ENCODE results near the gene F8.
A peak's percentile ranks its signal among the peaks of the same experiment; 100 is the strongest.
"Not testable (repeated sequence)": the region's sequence is repeated elsewhere in the genome, so short reads cannot be mapped to it uniquely, and the experiment has no call there.

The F8 gene

GRCh38 chrX:154980330-154981115 lies 42.0 kb downstream of the F8 start:
- DNase-seq = peak; percentile 72

GRCh38 chrX:154979629-154980028 lies 42.9 kb downstream of the F8 start:
- no peak for DNase-seq

DNA sequence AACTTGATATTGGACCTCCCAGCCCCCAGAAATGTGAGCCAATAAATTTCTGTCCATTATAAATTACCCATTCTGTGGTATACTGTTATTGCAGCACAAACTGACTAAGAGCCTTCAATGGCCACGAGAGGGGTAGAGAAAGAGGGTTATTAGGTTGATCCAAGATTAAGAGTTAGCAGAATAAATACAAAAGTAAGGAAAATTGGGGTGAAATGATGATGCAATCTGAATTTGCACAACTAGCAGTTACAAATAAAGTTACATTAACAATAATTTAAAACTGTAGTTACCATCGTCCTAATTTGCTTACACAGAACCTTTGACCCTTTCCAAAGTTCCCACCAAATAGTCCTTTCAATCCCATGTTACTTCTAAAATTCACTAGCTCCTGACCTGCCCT lies 54.2 kb downstream of the F8 start:
- no peak for DNase-seq

- no peak for DNase-seq
Observed at GRCh38 chrX:154967603-154968002, 54.9 kb downstream of the F8 start.

DNA sequence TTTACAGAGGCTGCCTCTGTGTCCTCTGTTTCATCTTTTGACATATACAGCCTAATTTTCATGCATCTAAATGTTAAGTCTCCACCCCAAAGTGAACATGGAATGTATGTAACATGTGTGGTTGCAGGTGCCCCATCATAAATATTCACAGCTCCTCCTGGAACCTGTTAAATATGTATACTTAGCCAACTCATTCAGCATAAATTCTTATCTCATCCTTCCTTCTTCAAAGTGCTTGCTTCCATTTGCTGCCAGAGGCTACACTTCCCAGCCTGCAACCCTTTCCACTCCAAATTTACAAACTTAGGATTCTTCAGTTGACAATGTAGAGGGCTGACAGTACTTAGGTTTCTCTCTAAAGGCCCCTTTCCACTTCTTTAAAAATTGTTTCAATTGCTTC lies 60.6 kb downstream of the F8 start:
- DNase-seq = no peak

GRCh38 chrX:154955799-154956198 lies 66.7 kb downstream of the F8 start:
- not testable (repeated sequence) for DNase-seq

DNA sequence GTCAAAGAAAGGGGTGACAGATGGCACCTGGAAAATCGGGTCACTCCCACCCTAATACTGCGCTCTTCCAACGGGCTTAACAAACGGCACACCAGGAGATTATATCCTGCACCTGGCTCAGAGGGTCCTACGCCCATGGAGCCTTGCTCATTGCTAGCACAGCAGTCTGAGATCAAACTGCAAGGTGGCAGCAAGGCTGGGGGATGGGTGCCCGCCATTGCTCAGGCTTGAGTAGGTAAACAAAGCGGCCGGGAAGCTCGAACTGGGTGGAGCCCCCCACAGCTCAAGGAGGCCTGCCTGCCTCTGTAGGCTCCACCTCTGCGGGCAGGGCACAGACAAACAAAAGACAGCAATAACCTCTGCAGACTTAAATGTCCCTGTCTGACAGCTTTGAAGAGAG lies 83.3 kb downstream of the F8 start:
- not testable (repeated sequence) for DNase-seq

DNA sequence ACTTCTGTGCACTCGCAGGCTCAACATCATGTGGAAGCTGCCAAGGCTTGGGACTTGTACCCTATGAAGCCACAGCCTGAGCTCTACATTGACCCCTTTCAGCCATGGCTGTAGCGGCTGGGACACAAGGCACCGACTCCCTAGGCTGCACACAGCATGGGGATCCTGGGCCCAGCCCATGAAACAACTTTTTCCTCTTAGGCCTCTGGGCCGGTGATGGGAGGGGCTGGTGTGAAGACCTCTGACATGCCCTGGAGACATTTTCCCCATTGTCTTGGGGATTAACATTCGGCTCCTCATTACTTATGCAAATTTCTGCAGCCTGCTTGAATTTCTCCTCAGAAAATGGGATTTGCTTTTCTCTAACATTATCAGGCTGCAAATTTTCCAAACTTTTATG lies 97.8 kb downstream of the F8 start:
- not testable (repeated sequence) for DNase-seq

GRCh38 chrX:154918060-154918483 lies 104.5 kb downstream of the F8 start:
- no peak for DNase-seq

DNA sequence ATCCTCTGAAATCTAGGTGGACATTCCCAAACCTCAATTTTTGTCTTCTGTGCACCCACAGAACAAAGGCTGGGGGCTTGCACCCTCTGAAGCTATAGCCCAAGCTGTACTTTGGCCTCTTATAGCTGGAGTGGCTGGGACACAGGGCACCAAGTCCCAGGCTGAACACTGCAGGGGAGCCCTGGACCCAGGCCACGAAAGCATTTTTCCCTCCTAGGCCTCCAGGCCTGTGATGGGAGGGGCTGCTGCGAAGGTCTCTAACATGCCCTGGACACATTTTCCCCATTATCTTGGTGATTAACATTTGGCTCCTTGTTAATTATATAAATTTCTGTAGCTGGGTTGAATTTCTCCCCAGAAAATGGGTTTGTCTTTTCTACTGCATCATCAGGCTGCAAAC lies 108.5 kb downstream of the F8 start:
- no peak for DNase-seq

- DNase-seq = not testable (repeated sequence)
Observed at GRCh38 chrX:154910528-154910927, 112.0 kb downstream of the F8 start.

GRCh38 chrX:154910048-154910447 lies 112.5 kb downstream of the F8 start:
- not testable (repeated sequence) for DNase-seq

- no peak for DNase-seq
Observed at GRCh38 chrX:154908821-154909220, 113.7 kb downstream of the F8 start.

GRCh38 chrX:154902408-154902807 lies 120.1 kb downstream of the F8 start:
- no peak for DNase-seq

DNA sequence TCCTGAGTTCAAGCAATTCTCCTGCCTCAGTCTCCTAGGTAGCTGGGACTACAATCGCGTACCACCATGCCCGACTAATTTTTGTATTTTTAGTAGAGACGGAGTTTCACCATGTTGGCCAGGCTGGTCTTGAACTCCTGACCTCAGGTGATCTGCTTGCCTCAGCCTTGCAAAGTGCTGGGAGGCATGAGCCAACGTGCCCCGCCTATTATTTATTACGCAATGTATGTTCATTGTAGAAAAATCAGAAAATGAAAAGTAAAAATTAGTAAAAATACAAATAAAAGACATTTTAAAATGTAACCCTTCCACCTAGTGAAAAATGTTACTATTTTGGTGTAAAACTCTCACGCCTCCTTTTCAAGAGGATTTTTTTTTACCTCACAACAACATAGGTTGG lies 122.2 kb downstream of the F8 start:
- no peak for DNase-seq

GRCh38 chrX:154892296-154892695 lies 130.2 kb downstream of the F8 start:
- DNase-seq = no peak

DNA sequence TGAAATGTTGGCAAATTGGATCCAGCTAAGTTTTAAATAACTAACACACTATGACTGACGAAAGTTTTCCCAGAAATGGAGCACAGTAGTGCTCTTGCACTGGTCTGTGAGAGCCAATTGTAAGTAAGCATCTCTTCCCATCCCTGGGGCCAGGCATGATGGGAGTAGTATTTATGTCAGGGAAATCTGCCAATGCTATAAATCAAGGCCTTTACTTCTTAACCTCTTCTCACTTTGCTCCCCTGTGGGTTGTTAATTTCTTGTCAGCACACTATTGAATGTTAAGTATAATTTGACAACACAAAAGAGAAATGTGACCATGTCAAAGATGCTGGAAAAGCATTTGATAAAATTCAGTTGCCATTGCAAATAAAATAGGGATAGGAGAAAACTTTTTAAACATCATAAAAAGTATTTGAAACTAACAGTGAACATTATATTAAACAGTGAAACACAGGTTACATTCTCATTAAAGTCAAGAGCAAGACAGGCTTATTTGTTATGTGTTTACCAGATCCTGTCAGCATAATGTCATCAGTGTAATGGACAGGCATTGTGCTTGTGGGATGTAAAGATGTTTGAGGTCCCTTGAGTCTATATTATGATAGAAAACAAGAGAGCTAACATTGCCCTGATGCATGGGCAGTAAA lies 131.4 kb downstream of the F8 start:
- DNase-seq = no peak

- DNase-seq = not testable (repeated sequence)
Observed at GRCh38 chrX:154886789-154887221, 135.7 kb downstream of the F8 start.

DNA sequence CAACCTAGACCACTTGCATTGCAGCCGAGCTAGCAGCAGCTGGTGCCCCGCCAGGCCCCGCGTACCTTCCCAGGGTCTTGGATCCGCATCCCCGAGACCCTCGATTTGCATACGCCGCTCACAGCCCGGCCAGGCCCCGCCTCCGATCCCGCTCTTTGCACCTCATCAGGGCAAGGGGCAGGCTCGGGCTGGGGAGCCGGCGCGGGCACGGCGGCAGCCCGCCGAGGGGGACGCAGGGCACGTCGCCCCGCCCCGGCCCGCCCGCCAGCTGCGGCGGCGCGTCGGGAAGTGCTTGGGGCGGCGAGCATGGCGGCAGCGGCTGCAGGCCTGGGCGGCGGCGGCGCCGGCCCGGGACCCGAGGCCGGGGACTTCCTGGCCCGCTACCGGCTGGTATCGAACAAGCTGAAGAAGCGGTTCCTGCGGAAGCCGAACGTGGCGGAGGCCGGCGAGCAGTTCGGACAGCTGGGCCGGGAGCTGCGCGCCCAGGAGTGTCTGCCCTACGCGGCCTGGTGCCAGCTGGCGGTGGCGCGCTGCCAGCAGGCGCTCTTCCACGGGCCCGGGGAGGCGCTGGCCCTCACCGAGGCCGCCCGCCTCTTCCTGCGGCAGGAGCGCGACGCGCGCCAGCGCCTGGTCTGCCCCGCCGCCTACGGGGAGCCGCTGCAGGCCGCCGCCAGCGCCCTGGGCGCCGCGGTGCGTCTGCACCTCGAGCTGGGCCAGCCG lies 136.3 kb downstream of the F8 start, which contains the start of gene F8A1:
F8A1 (plus strand) TSS at position 287 of the 720 bp plus-strand sequence; CDS start at position 307, 20 bp downstream.
- peak; percentile 6 for DNase-seq

GRCh38 chrX:154885549-154885948 lies 137.0 kb downstream of the F8 start:
- not testable (repeated sequence) for DNase-seq

DNA sequence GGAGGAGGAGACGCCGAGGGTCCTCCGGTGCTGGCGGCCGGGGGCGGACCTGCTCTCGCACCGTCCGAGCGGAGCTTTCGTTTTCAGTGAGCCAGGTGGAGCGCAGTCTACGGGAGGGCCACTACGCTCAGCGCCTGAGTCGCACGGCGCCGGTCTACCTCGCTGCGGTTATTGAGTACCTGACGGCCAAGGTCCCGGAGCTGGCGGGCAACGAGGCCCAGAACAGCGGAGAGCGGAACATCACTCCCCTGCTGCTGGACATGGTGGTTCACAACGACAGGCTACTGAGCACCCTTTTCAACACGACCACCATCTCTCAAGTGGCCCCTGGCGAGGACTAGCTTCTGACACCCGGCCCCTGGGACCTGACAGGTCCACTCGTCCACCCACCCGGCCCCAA lies 137.5 kb downstream of the F8 start:
- DNase-seq = not testable (repeated sequence)

DNA sequence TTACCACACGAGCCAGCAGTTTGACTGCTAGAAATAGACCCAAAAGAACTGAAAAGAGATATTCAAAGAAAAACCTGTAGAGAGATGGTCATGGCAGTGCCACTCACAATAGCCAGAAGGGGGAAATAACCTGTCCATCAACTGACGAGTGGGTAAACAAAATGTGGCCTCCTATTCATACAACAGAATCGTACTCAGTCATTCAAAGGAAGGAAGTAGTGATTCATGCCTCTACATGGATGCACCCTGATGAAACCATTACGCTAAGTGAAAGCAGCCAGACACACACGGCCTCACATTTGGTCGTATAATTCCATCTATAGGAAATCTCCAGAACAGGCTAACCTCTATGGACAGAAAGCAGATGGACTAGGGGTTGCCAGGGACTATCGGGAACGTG lies 138.5 kb downstream of the F8 start:
- DNase-seq = not testable (repeated sequence)

DNA sequence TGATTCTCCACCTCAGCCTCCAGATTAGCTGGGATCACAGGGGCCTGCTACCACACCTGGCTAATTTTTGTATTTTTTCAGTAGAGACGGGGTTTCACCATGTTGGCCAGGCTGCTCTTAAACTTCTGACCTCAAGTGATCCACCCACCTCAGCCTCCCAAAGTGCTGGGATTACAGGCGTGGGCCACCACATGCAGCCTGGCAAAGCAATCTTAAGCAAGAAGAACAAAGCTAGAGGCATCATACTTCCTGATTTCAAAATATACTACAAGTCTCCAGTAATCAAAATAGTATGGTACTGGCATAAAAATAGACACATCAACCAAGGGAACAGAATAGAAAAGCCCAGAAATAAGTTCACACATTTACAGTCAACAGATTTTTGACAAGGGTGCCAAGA lies 149.2 kb downstream of the F8 start:
- DNase-seq = no peak

DNA sequence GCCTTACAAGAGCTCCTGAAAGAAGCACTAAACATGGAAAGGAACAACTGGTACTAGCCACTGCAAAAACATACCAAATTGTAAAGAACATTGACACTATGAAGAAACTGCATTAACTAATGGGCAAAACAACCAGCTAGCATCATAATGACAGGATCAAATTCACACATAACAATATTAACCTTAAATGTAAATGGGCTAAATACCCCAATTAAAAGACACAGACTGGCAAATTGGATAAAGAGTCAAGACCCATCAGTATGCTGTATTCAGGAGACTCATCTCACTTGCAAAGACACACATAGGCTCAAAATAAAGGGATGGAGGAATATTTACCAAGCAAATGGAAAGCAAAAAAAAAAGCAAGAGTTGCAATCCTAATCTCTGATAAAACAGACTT lies 154.0 kb downstream of the F8 start:
- DNase-seq = not testable (repeated sequence)

Data from activated gamma-delta T cell treated with Interleukin-2 at 50 U/mL for 16 hours (primary cell).